Subcutaneous abdominal adipose tissue (tissue), 5 donors: ENCODE results near the gene KLF12.

Source experiments
- H3K27ac ChIP-seq: one replicate; pipeline ENCODE4 v1.7.0; 2013; ENCODE audit warnings: low read depth, mild to moderate bottlenecking, inconsistent platforms, low read length, moderate library complexity
- H3K27me3 ChIP-seq, 5 donors: one replicate each; pipeline ENCODE4 v1.7.0; 2013; ENCODE audit warnings: low read length in 5 of 5, inconsistent platforms in 1 of 5; ENCODE audit not compliant: control insufficient read depth in 5 of 5, insufficient read depth in 4 of 5
- H3K36me3 ChIP-seq, 5 donors: one replicate each; pipeline ENCODE4 v1.7.0; 2013; ENCODE audit warnings: low read length in 5 of 5; ENCODE audit not compliant: control insufficient read depth in 5 of 5, insufficient read depth in 5 of 5
- H3K4me1 ChIP-seq, 5 donors: one replicate each; pipeline ENCODE4 v1.7.0; 2013; ENCODE audit warnings: low read length in 5 of 5, mild to moderate bottlenecking in 3 of 5, moderate library complexity in 1 of 5; ENCODE audit not compliant: control insufficient read depth in 5 of 5, insufficient read depth in 5 of 5
- H3K4me3 ChIP-seq, 5 donors: one replicate each; pipeline ENCODE4 v1.7.0; 2013; ENCODE audit warnings: low read length in 5 of 5, low read depth in 1 of 5
- H3K9ac ChIP-seq, 5 donors: one replicate each; pipeline ENCODE4 v1.7.0; 2013; ENCODE audit warnings: low read length in 5 of 5, mild to moderate bottlenecking in 4 of 5, moderate library complexity in 3 of 5
- H3K9me3 ChIP-seq, 5 donors: one replicate each; pipeline ENCODE4 v1.7.0; 2013; ENCODE audit warnings: low read length in 5 of 5; ENCODE audit not compliant: control insufficient read depth in 5 of 5
- donor health status: healthy.
- donor health status: healthy.
- donor health status: healthy.
- donor health status: healthy.
- donor health status: healthy.

Gene KLF12

GRCh38 chr13:74136084-74136658 is 2.0 kb upstream of the KLF12 start:
- no peaks in the 10 kb centered on the region for H3K36me3 ChIP-seq
- peaks cover 0 to 35% (median 30%) of the 10 kb centered on the region in 5 donors for H3K4me1 ChIP-seq
- no peaks in the 10 kb centered on the region for H3K27me3 ChIP-seq
- peak overlapping the region; percentile 74 to 91 (median 82) for H3K4me3 ChIP-seq
- peak overlapping the region; percentile 69 for H3K27ac ChIP-seq
- H3K9ac ChIP-seq = peak overlapping the region in 4 of 5 donors; percentile 56 to 77 (median 64)
- H3K9me3 ChIP-seq = no peaks in the 10 kb centered on the region

- Histone ChIP-seq H3K4me1 (peaks cover 0 to 38% (median 33%) of the 10 kb centered on the region in 5 donors), H3K4me3 (peak overlapping the region; percentile 74 to 91 (median 82)), H3K27me3 (no peaks in the 10 kb centered on the region), H3K27ac (peak overlapping the region; percentile 69), H3K9me3 (no peaks in the 10 kb centered on the region), H3K9ac (peak overlapping the region in 4 of 5 donors; percentile 56 to 77 (median 66)), H3K36me3 (no peaks in the 10 kb centered on the region)
Observed at GRCh38 chr13:74135326-74136083, 1.3 kb upstream of the KLF12 start.

DNA sequence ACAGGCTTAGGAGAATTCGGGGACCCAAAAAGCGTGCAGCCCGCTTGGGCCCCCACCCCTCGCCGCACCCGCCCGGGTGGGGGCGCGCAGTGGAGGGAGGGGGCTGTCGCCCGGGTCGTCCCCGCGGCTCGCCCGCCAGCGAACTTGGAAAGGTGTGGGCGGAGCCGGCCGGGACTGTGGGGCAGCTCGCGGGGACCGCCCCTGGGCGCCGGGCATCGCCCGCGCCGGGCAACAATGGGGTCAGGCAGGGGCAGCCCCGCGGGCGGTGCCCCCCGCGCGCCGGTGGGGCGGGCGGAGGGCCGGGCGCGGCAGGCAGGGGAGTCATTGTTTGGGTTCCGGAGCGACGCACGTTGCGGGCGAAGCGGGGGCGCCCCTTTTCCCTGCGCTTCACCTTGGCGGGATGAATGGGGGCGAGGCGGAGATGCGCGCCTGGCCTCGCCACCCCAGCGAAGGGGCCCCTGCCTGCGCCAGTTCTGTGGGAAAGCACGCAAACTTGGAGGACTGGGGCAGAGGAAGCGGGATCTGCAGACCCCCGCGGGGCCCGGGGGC is 647 bp upstream of the KLF12 start:
- Histone ChIP-seq H3K9me3 (no peaks in the 10 kb centered on the region), H3K27ac (no peak overlapping the region), H3K9ac (peak overlapping the region in 3 of 5 donors; percentile 43 to 72 (median 64)), H3K4me1 (peaks cover 0 to 41% (median 35%) of the 10 kb centered on the region in 5 donors), H3K27me3 (no peaks in the 10 kb centered on the region), H3K4me3 (peak overlapping the region in 4 of 5 donors; percentile 74 to 91 (median 78)), H3K36me3 (no peaks in the 10 kb centered on the region)

GRCh38 chr13:74133657-74134201 is 475 bp downstream of the KLF12 start:
- H3K4me1 ChIP-seq = peaks cover 0 to 43% (median 37%) of the 10 kb centered on the region in 5 donors
- peak overlapping the region; percentile 41 for H3K27ac ChIP-seq
- no peaks in the 10 kb centered on the region for H3K27me3 ChIP-seq
- peak overlapping the region; percentile 74 to 91 (median 82) for H3K4me3 ChIP-seq
- H3K36me3 ChIP-seq = no peaks in the 10 kb centered on the region
- no peaks in the 10 kb centered on the region for H3K9me3 ChIP-seq
- peak overlapping the region in 4 of 5 donors; percentile 26 to 75 (median 50) for H3K9ac ChIP-seq

GRCh38 chr13:74132776-74133656 is 1.2 kb downstream of the KLF12 start:
- Histone ChIP-seq H3K27ac (peak overlapping the region; percentile 41), H3K36me3 (no peaks in the 10 kb centered on the region), H3K27me3 (no peaks in the 10 kb centered on the region), H3K9me3 (no peaks in the 10 kb centered on the region), H3K9ac (peak overlapping the region in 4 of 5 donors; percentile 39 to 75 (median 68)), H3K4me3 (peak overlapping the region; percentile 74 to 91 (median 82)), H3K4me1 (peaks cover 0 to 43% (median 37%) of the 10 kb centered on the region in 5 donors)

- peak overlapping the region in 4 of 5 donors; percentile 39 to 75 (median 68) for H3K9ac ChIP-seq
- no peaks in the 10 kb centered on the region for H3K9me3 ChIP-seq
- H3K4me3 ChIP-seq = peak overlapping the region; percentile 74 to 91 (median 82)
- H3K27me3 ChIP-seq = no peaks in the 10 kb centered on the region
- no peak overlapping the region for H3K27ac ChIP-seq
- H3K36me3 ChIP-seq = no peaks in the 10 kb centered on the region
- peaks cover 0 to 43% (median 37%) of the 10 kb centered on the region in 5 donors for H3K4me1 ChIP-seq
Observed at GRCh38 chr13:74132152-74132775, 1.9 kb downstream of the KLF12 start.

GRCh38 chr13:74131227-74131626 is 3.0 kb downstream of the KLF12 start:
- no peaks in the 10 kb centered on the region for H3K36me3 ChIP-seq
- H3K27ac ChIP-seq = no peak overlapping the region
- H3K4me1 ChIP-seq = peaks cover 0 to 39% (median 33%) of the 10 kb centered on the region in 5 donors
- H3K9ac ChIP-seq = no peak overlapping the region
- H3K9me3 ChIP-seq = no peaks in the 10 kb centered on the region
- no peak overlapping the region for H3K4me3 ChIP-seq
- H3K27me3 ChIP-seq = no peaks in the 10 kb centered on the region

DNA sequence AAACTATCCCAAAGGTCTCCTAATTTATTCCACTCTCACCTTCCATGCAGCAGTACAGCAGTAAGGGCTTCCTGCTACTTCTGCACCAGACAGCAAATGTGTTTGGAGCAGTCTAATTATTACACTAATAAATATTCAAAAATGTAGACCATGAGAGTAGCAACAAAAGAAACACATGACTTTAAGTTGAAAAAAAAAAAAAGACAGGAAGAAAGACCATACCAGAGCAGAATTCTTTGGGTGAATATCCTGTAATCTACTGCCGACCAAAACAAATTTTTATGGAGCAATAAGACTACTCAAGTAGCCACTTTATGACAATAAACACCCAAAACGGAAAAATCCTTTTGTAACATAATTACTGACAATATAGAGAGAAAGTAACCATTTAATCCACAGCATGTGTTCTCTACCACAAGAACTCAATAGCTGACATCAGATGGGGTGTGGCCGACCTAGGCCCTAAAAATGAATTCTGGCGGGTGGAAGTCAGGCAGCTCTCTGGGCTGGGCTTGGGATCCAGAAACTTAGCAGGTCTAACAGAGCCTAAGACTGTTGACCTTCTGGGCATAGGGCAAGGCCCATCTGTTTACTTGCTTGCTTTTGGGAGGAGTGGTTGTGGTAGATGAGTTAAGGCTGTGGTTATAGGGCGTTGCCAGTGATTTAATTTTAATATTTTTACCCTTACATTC is 4.6 kb downstream of the KLF12 start:
- H3K4me1 ChIP-seq = peaks cover 0 to 32% (median 25%) of the 10 kb centered on the region in 5 donors
- no peaks in the 10 kb centered on the region for H3K9me3 ChIP-seq
- no peaks in the 10 kb centered on the region for H3K27me3 ChIP-seq
- peak overlapping the region in 1 of 5 donors; percentile 3 for H3K9ac ChIP-seq
- H3K4me3 ChIP-seq = no peak overlapping the region
- no peak overlapping the region for H3K27ac ChIP-seq
- H3K36me3 ChIP-seq = no peaks in the 10 kb centered on the region
